Measurements from ENCODE around the gene ATP5F1E.

Gene ATP5F1E

DNA sequence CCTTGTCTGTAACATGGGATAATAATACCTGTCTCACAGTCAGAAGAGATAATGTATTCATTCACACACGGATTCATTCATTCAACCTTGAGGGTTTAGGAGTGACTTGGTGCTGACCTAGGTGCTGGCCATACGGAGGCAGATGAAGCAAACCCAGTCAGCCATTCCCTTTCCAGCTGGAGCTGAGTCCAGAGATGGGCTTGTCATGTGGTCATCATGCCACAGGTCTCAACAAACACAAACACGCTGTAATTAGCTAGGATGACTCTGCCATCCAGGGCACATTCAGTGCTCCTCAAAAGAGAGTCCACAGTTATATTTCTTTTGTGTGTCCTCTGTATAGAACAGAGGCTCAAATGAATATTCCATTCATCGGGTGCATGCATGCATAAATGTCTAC lies 29.9 kb upstream of the ATP5F1E start:
- TF ChIP-seq CTCF (IDR thresholded peaks at IDR 0.05; ENCODE audit: low read depth, low read length, missing control alignments), result no peak
- H3K4me3 ChIP-seq (ENCODE audit: low read depth, low read length), result no peak overlapping the region
- in situ Hi-C loops (cut with HindIII; ENCODE audit: low sequenced_read_pairs), result no loop called here
- DNase-seq (ENCODE audit: low read depth), result no peak

DNA sequence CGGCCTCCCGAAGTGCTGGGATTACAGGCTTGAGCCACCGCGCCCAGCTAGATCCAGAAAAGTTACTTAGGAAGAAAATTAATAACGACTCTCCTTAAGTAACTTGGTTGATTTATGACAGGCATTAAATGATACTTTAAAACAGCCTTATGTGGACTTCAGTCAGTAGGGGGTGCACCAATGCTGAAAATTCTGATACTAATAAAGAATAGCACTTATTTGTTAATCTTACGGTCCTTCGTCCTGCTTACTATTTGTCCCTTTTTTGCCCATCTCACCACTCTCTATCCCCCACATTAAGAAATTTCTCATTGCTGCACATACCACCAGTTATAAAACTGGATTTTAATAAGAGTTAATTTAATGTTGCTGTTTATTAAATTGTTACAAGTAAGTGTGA lies 23.2 kb upstream of the ATP5F1E start:
- in situ Hi-C loops (cut with HindIII; ENCODE audit: low sequenced_read_pairs), result no loop called here
- TF ChIP-seq CTCF (IDR thresholded peaks at IDR 0.05; ENCODE audit: low read depth, low read length, missing control alignments), result peak; percentile 21
- no peak overlapping the region for H3K4me3 ChIP-seq (ENCODE audit: low read depth, low read length)
- no peak for DNase-seq (ENCODE audit: low read depth)

DNA sequence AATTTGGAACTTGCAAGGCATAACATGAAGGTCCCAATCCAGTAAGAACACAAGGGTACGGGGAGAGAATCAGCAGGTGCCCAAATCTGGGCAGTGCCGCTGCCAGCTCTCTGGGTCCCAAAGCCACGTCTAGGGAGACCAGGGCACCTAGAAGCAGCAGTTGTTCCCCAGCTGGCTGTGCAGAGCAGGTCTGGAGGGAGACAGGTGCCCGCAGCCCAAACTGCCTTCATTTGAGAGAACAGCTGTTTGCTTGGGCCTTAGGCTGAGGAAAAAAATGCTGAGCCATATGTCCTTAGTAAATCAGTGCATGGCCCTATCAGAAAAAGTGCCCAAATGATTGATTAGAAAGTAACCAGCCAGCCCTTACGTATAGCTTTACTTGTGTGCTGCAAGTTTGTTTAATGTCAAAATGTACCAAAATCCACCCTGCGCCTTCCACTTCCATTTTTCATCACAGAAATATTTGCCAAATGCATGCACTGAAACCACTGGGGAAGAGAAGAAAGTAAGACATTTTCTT lies 19.6 kb upstream of the ATP5F1E start:
- no peak overlapping the region for H3K4me3 ChIP-seq (ENCODE audit: low read depth, low read length)
- no peak for DNase-seq (ENCODE audit: low read depth)
- TF ChIP-seq CTCF (IDR thresholded peaks at IDR 0.05; ENCODE audit: low read depth, low read length, missing control alignments), result no peak
- in situ Hi-C loops (cut with HindIII; ENCODE audit: low sequenced_read_pairs), result no loop called here

GRCh38 chr20:59050437-59050836 lies 18.3 kb upstream of the ATP5F1E start:
- in situ Hi-C loops (cut with HindIII; ENCODE audit: low sequenced_read_pairs), result no loop called here
- no peak for TF ChIP-seq CTCF (IDR thresholded peaks at IDR 0.05; ENCODE audit: low read depth, low read length, missing control alignments)
- no peak for DNase-seq (ENCODE audit: low read depth)
- H3K4me3 ChIP-seq (ENCODE audit: low read depth, low read length), result no peak overlapping the region

DNA sequence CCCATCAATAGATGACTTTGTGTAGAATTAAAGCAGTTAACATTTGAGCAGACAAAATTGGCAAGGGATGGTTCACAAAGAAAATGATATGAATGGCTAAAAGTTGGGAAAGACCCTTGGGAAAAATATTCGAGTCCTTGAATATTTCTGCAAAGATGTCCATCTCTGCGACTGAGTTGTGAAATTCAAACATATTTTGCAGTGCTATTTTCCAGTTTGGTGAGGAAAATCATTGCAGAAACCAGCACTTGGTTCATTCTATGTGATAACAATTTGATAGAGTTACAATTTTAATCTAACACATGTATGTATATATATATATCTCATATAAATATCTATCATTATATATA lies 16.5 kb upstream of the ATP5F1E start:
- TF ChIP-seq CTCF (IDR thresholded peaks at IDR 0.05; ENCODE audit: low read depth, low read length, missing control alignments), result no peak
- no peak for DNase-seq (ENCODE audit: low read depth)
- in situ Hi-C loops (cut with HindIII; ENCODE audit: low sequenced_read_pairs), result no loop called here
- H3K4me3 ChIP-seq (ENCODE audit: low read depth, low read length), result no peak overlapping the region

GRCh38 chr20:59047938-59048680 lies 16.0 kb upstream of the ATP5F1E start:
- no peak for TF ChIP-seq CTCF (IDR thresholded peaks at IDR 0.05; ENCODE audit: low read depth, low read length, missing control alignments)
- in situ Hi-C loops (cut with HindIII; ENCODE audit: low sequenced_read_pairs), result no loop called here
- no peak for DNase-seq (ENCODE audit: low read depth)
- H3K4me3 ChIP-seq (ENCODE audit: low read depth, low read length), result no peak overlapping the region
